Endometrium (tissue), 2 donors: ENCODE results near the gene SOX4.
A peak's percentile ranks its signal among the peaks of the same experiment; 100 is the strongest.

Source experiments
- FAIRE-seq: peaks from 2 replicates; lab custom pipeline; 2012; peaks lifted over from hg19 to GRCh38; lab: Jason Lieb, UNC
- donor health status: control.
- donor health status: control.

SOX4 gene

GRCh38 chr6:21594416-21595281 lies 1.1 kb downstream of the SOX4 start:
- FAIRE-seq: no peak

GRCh38 chr6:21595285-21596144 lies 2.0 kb downstream of the SOX4 start:
- no peak for FAIRE-seq

DNA sequence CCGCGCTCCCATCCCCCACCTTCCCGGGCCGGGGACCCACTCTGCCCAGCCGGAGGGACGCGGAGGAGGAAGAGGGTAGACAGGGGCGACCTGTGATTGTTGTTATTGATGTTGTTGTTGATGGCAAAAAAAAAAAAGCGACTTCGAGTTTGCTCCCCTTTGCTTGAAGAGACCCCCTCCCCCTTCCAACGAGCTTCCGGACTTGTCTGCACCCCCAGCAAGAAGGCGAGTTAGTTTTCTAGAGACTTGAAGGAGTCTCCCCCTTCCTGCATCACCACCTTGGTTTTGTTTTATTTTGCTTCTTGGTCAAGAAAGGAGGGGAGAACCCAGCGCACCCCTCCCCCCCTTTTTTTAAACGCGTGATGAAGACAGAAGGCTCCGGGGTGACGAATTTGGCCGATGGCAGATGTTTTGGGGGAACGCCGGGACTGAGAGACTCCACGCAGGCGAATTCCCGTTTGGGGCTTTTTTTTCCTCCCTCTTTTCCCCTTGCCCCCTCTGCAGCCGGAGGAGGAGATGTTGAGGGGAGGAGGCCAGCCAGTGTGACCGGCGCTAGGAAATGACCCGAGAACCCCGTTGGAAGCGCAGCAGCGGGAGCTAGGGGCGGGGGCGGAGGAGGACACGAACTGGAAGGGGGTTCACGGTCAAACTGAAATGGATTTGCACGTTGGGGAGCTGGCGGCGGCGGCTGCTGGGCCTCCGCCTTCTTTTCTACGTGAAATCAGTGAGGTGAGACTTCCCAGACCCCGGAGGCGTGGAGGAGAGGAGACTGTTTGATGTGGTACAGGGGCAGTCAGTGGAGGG lies 2.8 kb downstream of the SOX4 start:
- FAIRE-seq: no peak

GRCh38 chr6:21596949-21597682 lies 3.6 kb downstream of the SOX4 start:
- FAIRE-seq: peak; percentile 94

- FAIRE-seq: peak; percentile 58
Measured at GRCh38 chr6:21597801-21598673, 4.5 kb downstream of the SOX4 start.

DNA sequence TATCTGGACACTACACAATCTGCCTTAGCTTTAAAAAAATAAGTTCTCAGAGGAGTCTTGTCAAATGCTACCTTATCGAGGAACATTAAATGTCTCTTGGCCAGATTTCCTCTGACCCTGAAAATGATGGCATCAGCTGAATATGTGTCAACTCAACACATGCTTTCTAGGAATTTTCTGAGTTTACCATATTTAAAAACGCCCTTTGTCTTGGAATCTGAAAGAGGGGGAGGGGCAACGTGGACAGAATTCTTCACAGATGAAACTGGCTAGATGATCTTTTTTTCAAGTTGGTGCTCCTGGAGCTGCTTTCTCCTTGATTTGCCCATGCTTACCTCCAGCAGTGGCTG lies 5.1 kb downstream of the SOX4 start:
- FAIRE-seq: no peak

DNA sequence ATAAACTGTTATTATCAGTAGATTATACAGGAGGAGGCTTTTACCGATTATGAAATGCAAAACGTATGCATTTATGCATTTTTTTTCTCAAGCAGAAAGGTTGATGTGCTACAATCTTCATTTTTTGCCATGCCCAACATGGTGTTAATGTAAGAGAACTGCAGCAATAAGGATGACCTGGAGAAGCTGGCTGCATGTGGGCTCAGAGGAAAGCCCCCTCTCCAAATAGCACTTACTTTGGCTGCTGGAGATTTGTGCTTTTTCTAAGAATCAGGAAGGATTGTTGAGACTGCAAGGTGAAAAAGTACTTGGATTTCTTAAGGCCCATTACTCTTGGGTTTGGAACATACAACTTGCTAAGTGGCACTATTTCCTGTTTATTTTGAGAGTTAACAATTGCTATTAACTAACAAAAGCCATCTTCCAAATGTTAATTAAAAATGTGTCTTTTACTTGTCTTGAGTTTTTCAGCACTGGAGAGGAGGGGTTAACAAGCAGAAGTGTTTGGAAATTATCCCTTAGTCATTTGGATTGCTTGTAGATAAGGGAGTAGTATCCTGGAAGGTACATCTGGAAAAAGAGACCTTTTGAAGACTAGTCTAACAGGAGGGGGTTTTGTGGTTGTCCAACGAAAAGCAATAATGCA lies 5.6 kb downstream of the SOX4 start:
- no peak for FAIRE-seq

- FAIRE-seq: no peak
Measured at GRCh38 chr6:21601339-21601923, 7.9 kb downstream of the SOX4 start.

GRCh38 chr6:21601932-21602390 lies 8.4 kb downstream of the SOX4 start:
- FAIRE-seq: no peak

DNA sequence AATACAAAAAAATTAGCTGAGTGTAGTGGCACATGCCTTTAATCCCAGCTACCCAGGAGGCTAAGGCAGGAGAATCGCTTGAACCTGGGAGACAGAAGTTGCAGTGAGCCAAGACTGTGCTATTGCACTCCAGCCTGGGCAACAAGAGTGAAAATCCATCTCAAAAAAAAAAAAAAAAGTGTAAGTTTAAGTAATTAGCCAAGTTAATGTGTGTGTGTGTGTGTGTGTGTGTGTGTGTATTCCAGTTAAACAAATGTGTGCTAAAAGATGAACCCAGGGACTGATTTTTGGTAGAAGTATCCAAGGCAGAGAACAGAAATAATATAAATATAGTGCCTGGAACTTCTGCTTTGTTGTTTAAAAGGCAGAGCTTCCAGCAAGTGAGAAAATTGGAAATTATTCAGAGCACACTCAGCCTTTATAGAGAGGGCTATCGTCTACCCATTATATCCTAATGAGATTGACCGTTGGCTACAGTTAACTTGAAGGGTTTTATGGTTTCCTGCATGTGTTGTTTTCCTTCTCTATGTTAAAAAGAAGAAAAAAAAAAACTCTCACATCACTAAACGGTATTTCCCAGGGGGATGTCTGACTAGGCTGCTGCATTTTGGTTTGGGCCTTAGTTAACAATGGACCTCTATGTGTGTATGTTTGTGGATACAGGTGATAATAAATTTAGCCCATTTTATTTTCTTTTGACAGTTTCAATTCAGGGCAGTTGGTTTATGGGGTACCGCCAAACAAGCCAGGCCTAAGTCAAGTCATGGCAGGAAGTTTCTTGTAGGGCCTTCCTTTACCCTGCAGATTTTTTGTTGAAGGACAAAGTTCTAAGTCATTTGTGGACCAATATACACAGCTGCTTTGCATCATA lies 9.8 kb downstream of the SOX4 start:
- FAIRE-seq: peak; percentile 81

DNA sequence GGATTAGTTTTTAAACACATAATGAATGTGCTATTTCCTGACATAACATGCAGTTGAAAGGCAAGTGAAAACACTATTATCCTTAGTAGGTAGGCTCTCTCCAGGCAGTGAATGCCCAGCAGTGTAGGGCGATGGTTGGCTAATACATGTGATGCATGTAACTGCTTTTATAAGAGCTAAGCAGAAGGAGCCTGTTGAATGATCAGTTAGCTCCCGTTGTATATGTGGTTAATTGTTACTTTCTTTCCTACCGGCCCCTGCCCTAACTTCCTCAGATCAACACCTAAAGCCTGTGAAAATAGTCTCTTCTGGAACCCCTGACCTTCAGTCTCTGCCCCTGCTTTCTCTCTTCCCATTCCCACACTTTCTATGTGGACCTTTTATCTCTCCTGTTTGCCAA lies 10.5 kb downstream of the SOX4 start:
- no peak for FAIRE-seq

DNA sequence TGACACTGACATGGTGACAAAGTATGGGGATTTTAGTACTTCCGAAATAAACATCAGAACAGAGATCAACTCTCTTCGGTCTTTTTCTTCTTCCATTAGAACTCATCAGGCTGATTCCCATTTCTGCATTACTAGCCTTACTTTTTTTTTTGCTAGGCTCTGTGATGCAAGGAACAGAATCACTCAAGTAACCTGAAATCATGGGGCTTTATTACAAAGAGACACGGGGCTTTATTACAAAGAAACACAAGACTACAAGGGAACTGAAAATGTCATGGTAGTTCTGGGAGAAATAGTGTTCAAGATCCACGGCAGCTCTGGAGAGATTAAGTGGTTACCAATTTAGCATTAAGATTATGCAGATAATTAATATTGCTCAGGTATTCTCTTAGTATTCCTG lies 11.6 kb downstream of the SOX4 start:
- FAIRE-seq: no peak

- FAIRE-seq: no peak
Measured at GRCh38 chr6:21608601-21609000, 15.1 kb downstream of the SOX4 start.

GRCh38 chr6:21609881-21610329 lies 16.4 kb downstream of the SOX4 start:
- no peak for FAIRE-seq

- FAIRE-seq: no peak
Measured at GRCh38 chr6:21610341-21610740, 16.8 kb downstream of the SOX4 start.

- FAIRE-seq: no peak
Measured at GRCh38 chr6:21611485-21611884, 17.9 kb downstream of the SOX4 start.

GRCh38 chr6:21612067-21612745 lies 18.7 kb downstream of the SOX4 start:
- FAIRE-seq: no peak

DNA sequence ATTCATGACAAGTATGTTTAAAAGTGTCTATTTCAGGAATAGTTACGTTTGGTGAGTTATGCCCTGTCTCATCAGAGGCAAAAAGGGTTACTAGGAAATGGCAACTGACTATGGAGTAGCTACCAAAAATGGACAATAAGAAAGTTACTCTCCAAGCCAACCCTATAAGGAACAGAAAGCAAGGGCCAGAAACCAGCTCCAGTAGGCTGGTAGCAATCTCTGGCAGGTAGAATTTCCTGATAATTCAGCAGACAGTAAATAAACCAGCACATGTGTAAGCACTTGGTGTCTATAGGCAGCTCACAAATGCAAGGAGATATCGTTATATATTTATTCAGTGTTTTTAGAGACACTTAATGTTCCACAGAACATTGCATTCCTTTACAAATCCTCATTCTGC lies 20.3 kb downstream of the SOX4 start:
- FAIRE-seq: no peak
